SK-N-SH treated with all-trans-retinoic acid at 6 μM for 48 hours (cell line): ENCODE data around the gene SPP2.

Source experiments
- CSRNP3 ChIP-seq: fragments of 250-450 bp; sonication (Bioruptor Pico); IDR thresholded peaks from 2 replicates; pipeline ENCODE4 v1.5.1; 2021; ENCODE audit warnings: mild to moderate bottlenecking, moderate library complexity
- ISL1 ChIP-seq: fragments of 250-450 bp; sonication (Bioruptor Pico); IDR thresholded peaks from 2 replicates; pipeline ENCODE4 v2.1.2; 2022; ENCODE audit warnings: mild to moderate bottlenecking, moderate library complexity
- PATZ1 ChIP-seq: fragments of 250-450 bp; sonication (Bioruptor Pico); IDR thresholded peaks from 2 replicates; pipeline ENCODE4 v1.8.0; 2020; ENCODE audit warnings: mild to moderate bottlenecking, moderate library complexity, borderline replicate concordance
- RARB ChIP-seq: fragments of 250-450 bp; sonication (Bioruptor Pico); IDR thresholded peaks from 2 replicates; pipeline ENCODE4 v1.8.0; 2021; ENCODE audit warnings: mild to moderate bottlenecking, moderate library complexity
- ZC3H10 ChIP-seq: fragments of 250-450 bp; sonication (Bioruptor Pico); IDR thresholded peaks from 2 replicates; pipeline ENCODE4 v1.5.1; 2021; ENCODE audit warnings: mild to moderate bottlenecking, moderate library complexity
- ZFP30 ChIP-seq: fragments of 450-650 bp; formaldehyde crosslinking; IDR thresholded peaks from 2 replicates; pipeline ENCODE4 v1.5.0; 2022; ENCODE audit warnings: mild to moderate bottlenecking, moderate library complexity

GRCh38 chr2:234022424-234022823 is 28.1 kb upstream of the SPP2 start:
- TF ChIP-seq CSRNP3 (CRISPR knock-in tag) (no peak), ZFP30 (no peak), RARB (CRISPR knock-in tag) (no peak), ISL1 (CRISPR knock-in tag) (no peak), PATZ1 (CRISPR knock-in tag) (no peak), ZC3H10 (CRISPR knock-in tag) (no peak)
